Gastroesophageal sphincter (tissue), 4 donors: Measurements from ENCODE around the gene AK1. TPM values are rescaled to one million over a fixed set of nuclear protein-coding genes. Genes with fewer than 3 reads are reported as not detected.

Experiments used
- ATAC-seq: fragments of 150-250 bp; one replicate; pipeline ENCODE4 v1.9.1; 2016; ENCODE audit warnings: mild to moderate bottlenecking, moderate library complexity
- H3K27ac ChIP-seq, 4 donors: fragments of 200-600 bp; sonication (generic) in 3 of 4; 1 replicate in 3 of 4; 2 replicates in 1 of 4; pipeline ENCODE4 v1.5.1; 2016 to 2019
- H3K27me3 ChIP-seq: fragments of 200-600 bp; sonication (generic); one replicate; pipeline ENCODE4 v1.5.1; 2019
- H3K36me3 ChIP-seq, 2 donors: fragments of 200-600 bp; sonication (generic); one replicate each; pipeline ENCODE4 v1.5.1; 2019; ENCODE audit warnings: control low read depth in 1 of 2
- H3K4me1 ChIP-seq, 3 donors: fragments of 200-600 bp; sonication (generic); 1 replicate in 2 of 3; 2 replicates in 1 of 3; pipeline ENCODE4 v1.5.1; 2016 to 2019; ENCODE audit warnings: control low read depth in 2 of 3
- H3K4me3 ChIP-seq, 2 donors: fragments of 200-600 bp; sonication (generic); one replicate each; pipeline ENCODE4 v1.5.1; 2019; ENCODE audit warnings: mild to moderate bottlenecking in 1 of 2, moderate library complexity in 1 of 2
- H3K9me3 ChIP-seq, 3 donors: fragments of 200-600 bp; sonication (generic); one replicate each; pipeline ENCODE4 v1.5.1; 2017 to 2019; ENCODE audit warnings: control low read depth in 2 of 3
- CTCF ChIP-seq, 4 experiments: fragments of 200-600 bp in 2 of 4; fragments of 450-650 bp in 2 of 4; sonication (generic) in 1 of 4; IDR thresholded peaks; one replicate each; pipeline ENCODE4 v1.5.1; 2017 to 2019; ENCODE audit warnings: antibody characterized with exemption in 4 of 4, mild to moderate bottlenecking in 2 of 4, moderate library complexity in 2 of 4
- EP300 ChIP-seq: sonication (generic); formaldehyde crosslinking; IDR thresholded peaks from one replicate; pipeline ENCODE4 v1.6.1; 2017; ENCODE audit warnings: antibody characterized with exemption, mild to moderate bottlenecking
- POLR2A ChIP-seq, 2 donors: fragments of 450-650 bp; IDR thresholded peaks; one replicate each; pipeline ENCODE4 v1.6.1; 2017; ENCODE audit warnings: antibody characterized with exemption in 2 of 2, mild to moderate bottlenecking in 2 of 2, moderate library complexity in 1 of 2
- POLR2AphosphoS5 ChIP-seq: sonication (generic); formaldehyde crosslinking; IDR thresholded peaks from one replicate; pipeline ENCODE4 v1.6.1; 2017; ENCODE audit warnings: antibody characterized with exemption
- WGBS, 2 donors: methylation state at CpG; one replicate each; pipeline ENCODE4 v1.1.5; 2018; ENCODE audit warnings: low coverage in 1 of 2; 5-methylcytosine and 5-hydroxymethylcytosine counted together
- total RNA-seq, 4 donors: library from RNA; depleted of rRNA; stranded (reverse); fragments of >200 nt; gene quantifications; one replicate each; pipeline ENCODE4 v1.1.0, GENCODE V29; 2016

The AK1 gene, protein sequence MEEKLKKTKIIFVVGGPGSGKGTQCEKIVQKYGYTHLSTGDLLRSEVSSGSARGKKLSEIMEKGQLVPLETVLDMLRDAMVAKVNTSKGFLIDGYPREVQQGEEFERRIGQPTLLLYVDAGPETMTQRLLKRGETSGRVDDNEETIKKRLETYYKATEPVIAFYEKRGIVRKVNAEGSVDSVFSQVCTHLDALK
- total RNA-seq = 10 to 100 TPM; 46.7 to 73.9 (median 49.7) TPM

- H3K9me3 ChIP-seq = no peaks in the 10 kb centered on the region
- no peaks in the 10 kb centered on the region for H3K27me3 ChIP-seq
- peak; percentile 79 for ATAC-seq
- peak; percentile 66 for TF ChIP-seq POLR2AphosphoS5
- peak in 1 of 2 donors; percentile 35 for TF ChIP-seq POLR2A (IDR thresholded peaks at IDR 0.05)
- no peak for TF ChIP-seq EP300
- peaks cover 0 to 7% of the 10 kb centered on the region in 2 donors for H3K36me3 ChIP-seq
- H3K27ac ChIP-seq = peak within 1 kb of the TSS in 3 of 4 donors; percentile 90 to 91 (median 90)
- peak within 1 kb of the TSS; percentile 31 to 76 for H3K4me3 ChIP-seq
- H3K4me1 ChIP-seq = peaks cover 0 to 59% (median 45%) of the 10 kb centered on the region in 3 donors
- WGBS, 2 donors = 0 to 2% methylated on average over 1 to 8 of the region's 44 CpGs
Observed at GRCh38 chr9:127877566-127877998, at the start of gene AK1. Gene AK1 (minus strand): TSS chr9:127877675. CDS start chr9:127874617, 3,058 bp downstream.

DNA sequence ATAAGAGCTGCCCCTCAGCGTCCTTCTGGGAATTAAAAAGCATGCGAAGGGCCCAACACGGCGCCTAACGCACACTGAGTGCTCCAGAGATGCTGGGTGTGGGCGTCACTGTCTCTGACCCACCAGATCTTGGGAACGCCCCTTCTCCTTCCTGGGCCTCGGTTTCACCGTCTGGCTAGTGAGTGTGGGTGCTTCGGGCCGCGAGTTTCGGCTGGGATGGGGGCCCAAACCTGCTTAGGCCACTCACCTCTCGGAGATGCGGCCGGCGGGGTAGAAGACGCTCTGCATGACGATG lies 49.4 kb upstream of the AK1 start:
- peaks cover 74% of the 10 kb centered on the region for H3K27me3 ChIP-seq
- H3K36me3 ChIP-seq = no peaks in the 10 kb centered on the region
- no peak for TF ChIP-seq POLR2AphosphoS5
- TF ChIP-seq EP300 = no peak
- no peak for TF ChIP-seq POLR2A (IDR thresholded peaks at IDR 0.05)
- no peak for TF ChIP-seq CTCF (IDR thresholded peaks at IDR 0.05)
- H3K27ac ChIP-seq = no peak overlapping the region
- no CpG with 5 or more reads among the region's 19 CpGs for WGBS, 2 donors
- peaks cover 0 to 47% (median 26%) of the 10 kb centered on the region in 3 donors for H3K4me1 ChIP-seq
- no peak for ATAC-seq
- H3K4me3 ChIP-seq = peak overlapping the region in 1 of 2 donors; percentile 27
- H3K9me3 ChIP-seq = no peaks in the 10 kb centered on the region

- Histone ChIP-seq H3K4me3 (no peak overlapping the region), H3K4me1 (peaks cover 0 to 48% (median 22%) of the 10 kb centered on the region in 3 donors), H3K36me3 (no peaks in the 10 kb centered on the region), H3K27ac (no peak overlapping the region), H3K27me3 (peaks cover 77% of the 10 kb centered on the region), H3K9me3 (no peaks in the 10 kb centered on the region)
- 88% methylated on average over 5 of the region's 14 CpGs; no CpG with 5 or more reads in 1 of the 2 donors for WGBS, 2 donors
- no peak for TF ChIP-seq EP300
- TF ChIP-seq CTCF (IDR thresholded peaks at IDR 0.05) = no peak
- no peak for TF ChIP-seq POLR2A (IDR thresholded peaks at IDR 0.05)
- TF ChIP-seq POLR2AphosphoS5 = no peak
- no peak for ATAC-seq
Observed at GRCh38 chr9:127925959-127926905, 48.8 kb upstream of the AK1 start.

- Histone ChIP-seq H3K36me3 (no peaks in the 10 kb centered on the region), H3K4me1 (peaks cover 0 to 42% (median 13%) of the 10 kb centered on the region in 3 donors), H3K9me3 (no peaks in the 10 kb centered on the region), H3K27me3 (peaks cover 71% of the 10 kb centered on the region), H3K4me3 (no peak overlapping the region), H3K27ac (no peak overlapping the region)
- ATAC-seq = no peak
- TF ChIP-seq POLR2A (IDR thresholded peaks at IDR 0.05) (no peak), CTCF (IDR thresholded peaks at IDR 0.05) (no peak), EP300 (no peak), POLR2AphosphoS5 (no peak)
- WGBS, 2 donors = 83 to 86% methylated on average over 8 to 12 of the region's 22 CpGs
Observed at GRCh38 chr9:127924736-127925444, 47.4 kb upstream of the AK1 start.

DNA sequence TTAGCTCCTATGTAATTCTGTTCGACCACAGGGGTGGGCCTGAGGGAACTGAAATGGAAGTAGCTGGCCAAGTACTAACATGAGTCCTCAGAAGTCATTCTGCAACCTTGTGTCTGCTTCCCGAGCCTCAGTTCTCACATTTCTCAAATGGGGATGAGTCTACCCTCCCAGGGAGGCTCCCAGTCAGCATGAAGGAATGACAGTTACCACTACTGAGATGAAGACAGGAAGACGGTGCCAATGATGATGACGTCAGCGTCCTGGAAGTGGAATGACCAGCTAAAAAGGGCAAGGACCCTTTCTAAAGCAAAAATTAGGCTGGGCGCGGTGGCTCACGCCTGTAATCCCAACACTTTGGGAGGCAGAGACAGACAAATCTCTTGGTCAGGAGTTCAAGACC lies 46.3 kb upstream of the AK1 start:
- Histone ChIP-seq H3K36me3 (no peaks in the 10 kb centered on the region), H3K4me3 (no peak overlapping the region), H3K27me3 (peaks cover 59% of the 10 kb centered on the region), H3K4me1 (peaks cover 0 to 52% (median 17%) of the 10 kb centered on the region in 3 donors), H3K9me3 (no peaks in the 10 kb centered on the region), H3K27ac (no peak overlapping the region)
- WGBS, 2 donors = 65 to 88% methylated on average over 4 to 6 of the region's 8 CpGs
- ATAC-seq = no peak
- TF ChIP-seq CTCF (IDR thresholded peaks at IDR 0.05) = no peak
- no peak for TF ChIP-seq POLR2A (IDR thresholded peaks at IDR 0.05)
- TF ChIP-seq POLR2AphosphoS5 = no peak
- TF ChIP-seq EP300 = no peak
